CD4-positive, alpha-beta T cell (primary cell): ENCODE measurements around the gene ETV3L. TPM values are rescaled to one million over a fixed set of nuclear protein-coding genes. Genes with fewer than 3 reads are reported as not detected.

Experiments
- ATAC-seq: fragments of 200-7000 bp; cut with Tn5 transposase; one replicate; pipeline ENCODE4 v1.10.0; 2022; ENCODE audit warnings: mild to moderate bottlenecking; ENCODE audit not compliant: poor library complexity
- CTCF ChIA-PET: fragments of 350-600 bp; sonication (Branson Sonifier 250); formaldehyde crosslinking; loops from one replicate; lab custom pipeline; 2021; ENCODE audit warnings: antibody characterized with exemption, inconsistent platforms; lab: Charles Lee
- POLR2A ChIA-PET: fragments of 350-600 bp; sonication (Branson Sonifier 250); formaldehyde crosslinking; loops from one replicate; lab custom pipeline; 2021; ENCODE audit warnings: antibody characterized with exemption, inconsistent platforms; lab: Charles Lee
- DNase-seq, 14 experiments: peaks; one replicate each; pipeline ENCODE4 v3.0.0-alpha.2; 2013 to 2020; ENCODE audit warnings: mixed read lengths in 2 of 14
- H3K27ac ChIP-seq, 2 donors: one replicate each; pipeline versions ENCODE4 v1.5.1 to v1.7.0; 2013; ENCODE audit warnings: low read length in 2 of 2, low read depth in 1 of 2, mild to moderate bottlenecking in 1 of 2
- H3K27me3 ChIP-seq, 2 experiments: 1 replicate in 1 of 2; 2 replicates in 1 of 2; pipeline versions ENCODE4 v1.6.1 to v1.7.0; 2013; ENCODE audit warnings: low read length in 2 of 2, control low read depth in 1 of 2, mild to moderate bottlenecking in 1 of 2, moderate library complexity in 1 of 2; ENCODE audit not compliant: insufficient read depth in 2 of 2, control insufficient read depth in 1 of 2
- H3K36me3 ChIP-seq: one replicate; pipeline ENCODE4 v1.6.1; 2013; ENCODE audit warnings: low read length, control low read depth; ENCODE audit not compliant: insufficient read depth
- H3K4me1 ChIP-seq: one replicate; pipeline ENCODE4 v1.6.1; 2013; ENCODE audit warnings: low read length, control low read depth; ENCODE audit not compliant: insufficient read depth
- H3K4me3 ChIP-seq: one replicate; pipeline ENCODE4 v1.5.1; 2013; ENCODE audit warnings: mild to moderate bottlenecking, low read length, moderate library complexity
- H3K9me3 ChIP-seq, 2 experiments: 1 replicate in 1 of 2; 2 replicates in 1 of 2; pipeline versions ENCODE4 v1.6.1 to v1.7.0; 2013; ENCODE audit warnings: low read length in 2 of 2, mild to moderate bottlenecking in 2 of 2, control low read depth in 1 of 2, moderate library complexity in 1 of 2; ENCODE audit not compliant: control insufficient read depth in 1 of 2, insufficient read depth in 1 of 2
- H3K27ac Mint-ChIP-seq: one replicate; pipeline ENCODE4 v1.8.0; 2020; ENCODE audit warnings: mixed read lengths
- H3K27me3 Mint-ChIP-seq: one replicate; pipeline ENCODE4 v1.8.0; 2021; ENCODE audit warnings: mixed read lengths
- H3K36me3 Mint-ChIP-seq: one replicate; pipeline ENCODE4 v1.8.0; 2021; ENCODE audit warnings: low read depth, mixed read lengths
- H3K4me1 Mint-ChIP-seq: one replicate; pipeline ENCODE4 v1.8.0; 2021; ENCODE audit warnings: low read depth, mixed read lengths
- H3K4me3 Mint-ChIP-seq: one replicate; pipeline ENCODE4 v1.8.0; 2020; ENCODE audit warnings: mild to moderate bottlenecking, mixed read lengths
- H3K9me3 Mint-ChIP-seq: one replicate; pipeline ENCODE4 v1.8.0; 2020; ENCODE audit warnings: mixed read lengths
- CTCF ChIP-seq: fragments of 200-600 bp; IDR thresholded peaks from one replicate; pipeline ENCODE4 v1.8.0; 2022; ENCODE audit warnings: antibody characterized with exemption, mild to moderate bottlenecking
- intact Hi-C, 2 experiments: fragments of 100-400 bp; cut with DNase I in 1 of 2; cut with micrococcal nuclease in 1 of 2; formaldehyde crosslinking; loops; one replicate each; pipeline versions ENCODE4 v1.15.1 to v1.9.0; 2023 to 2025; cut with DNase I, micrococcal nuclease
- total RNA-seq, 174 experiments: library from RNA in 2 of 174; stranded (reverse) in 2 of 174; gene quantifications; one replicate each; pipeline ENCODE4 v1.2.3 and lab custom pipeline; 2021 to 2026

The ETV3L gene
- total RNA-seq, 2 experiments from 2014 or later: not detected

- H3K36me3 Mint-ChIP-seq: no peaks in the 10 kb centered on the region
- no peaks in the 10 kb centered on the region for H3K9me3 Mint-ChIP-seq
- ATAC-seq (no peak), DNase-seq (no peak)
- peaks cover 54% of the 10 kb centered on the region for H3K27me3 Mint-ChIP-seq
- TF ChIP-seq CTCF: no peak
- H3K4me1 Mint-ChIP-seq: no peaks in the 10 kb centered on the region
- POLR2A ChIA-PET: interaction anchor here (1.3 kb wide), 1 partner anchor 30 kb away, joined by 3 read pairs; the partner anchor contains the start of gene ETV3
- Histone ChIP-seq H3K27me3 (peaks cover 14 to 16% of the 10 kb centered on the region in 2 experiments), H3K4me1 (no peaks in the 10 kb centered on the region), H3K9me3 (no peaks in the 10 kb centered on the region), H3K27ac (no peak overlapping the region), H3K36me3 (no peaks in the 10 kb centered on the region), H3K4me3 (no peak overlapping the region)
- H3K27ac Mint-ChIP-seq: no peak overlapping the region
- H3K4me3 Mint-ChIP-seq: no peak overlapping the region
- CTCF ChIA-PET: interaction anchor here (1.2 to 2.4 kb wide), 2 partner anchors 19 to 48 kb away, joined by 4 to 8 read pairs; no protein-coding TSS in a partner anchor
- intact Hi-C loops: no loop called here
These were observed 8.8 kb upstream of the ETV3L start for GRCh38 chr1:157108448-157108847.

GRCh38 chr1:157107702-157108101 is 8.1 kb upstream of the ETV3L start:
- intact Hi-C loops: no loop called here
- no peak for ATAC-seq
- H3K27me3 Mint-ChIP-seq: peaks cover 54% of the 10 kb centered on the region
- H3K4me3 Mint-ChIP-seq: no peak overlapping the region
- Histone ChIP-seq H3K27me3 (peaks cover 14 to 16% of the 10 kb centered on the region in 2 experiments), H3K9me3 (no peaks in the 10 kb centered on the region), H3K4me1 (no peaks in the 10 kb centered on the region), H3K36me3 (no peaks in the 10 kb centered on the region), H3K27ac (no peak overlapping the region), H3K4me3 (no peak overlapping the region)
- no peaks in the 10 kb centered on the region for H3K9me3 Mint-ChIP-seq
- no peaks in the 10 kb centered on the region for H3K4me1 Mint-ChIP-seq
- H3K36me3 Mint-ChIP-seq: no peaks in the 10 kb centered on the region
- no peak overlapping the region for H3K27ac Mint-ChIP-seq
- ChIA-PET POLR2A (no interaction called here), CTCF (interaction anchor here (0.9 kb wide), 1 partner anchor 18 kb away, joined by 3 read pairs; no protein-coding TSS in a partner anchor)
- TF ChIP-seq CTCF: no peak
- DNase-seq: no peak

GRCh38 chr1:157106813-157107189 is 7.2 kb upstream of the ETV3L start:
- no peak for TF ChIP-seq CTCF
- ChIA-PET CTCF (interaction anchor here (0.9 kb wide), 1 partner anchor 17 kb away, joined by 3 read pairs; no protein-coding TSS in a partner anchor), POLR2A (no interaction called here)
- Mint-ChIP-seq H3K4me1 (no peaks in the 10 kb centered on the region), H3K27me3 (peaks cover 50% of the 10 kb centered on the region), H3K4me3 (no peak overlapping the region), H3K36me3 (no peaks in the 10 kb centered on the region), H3K9me3 (no peaks in the 10 kb centered on the region), H3K27ac (no peak overlapping the region)
- Histone ChIP-seq H3K4me3 (no peak overlapping the region), H3K27me3 (peaks cover 14 to 16% of the 10 kb centered on the region in 2 experiments), H3K4me1 (no peaks in the 10 kb centered on the region), H3K36me3 (no peaks in the 10 kb centered on the region), H3K27ac (no peak overlapping the region), H3K9me3 (no peaks in the 10 kb centered on the region)
- ATAC-seq: no peak
- intact Hi-C loops: no loop called here
- no peak for DNase-seq
